ACC112 (cell line): ENCODE measurements around the gene MAP3K5.
"Not testable (repeated sequence)": the region's sequence is repeated elsewhere in the genome, so short reads cannot be mapped to it uniquely, and the experiment has no call there.

Experiments
- H2AFZ ChIP-seq: fragments of 200-600 bp; sonication (generic); one replicate; pipeline ENCODE4 v1.6.0; 2017; ENCODE audit warnings: antibody characterized with exemption, low read length; ENCODE audit not compliant: unreplicated experiment
- H3K27ac ChIP-seq: fragments of 200-600 bp; sonication (generic); 2 replicates; pipeline ENCODE4 v1.5.1; 2014; ENCODE audit warnings: low read depth, mild to moderate bottlenecking, antibody characterized with exemption, low read length, moderate library complexity
- H3K27me3 ChIP-seq: fragments of 200-600 bp; sonication (generic); 2 replicates; pipeline ENCODE4 v1.6.1; 2014; ENCODE audit warnings: mild to moderate bottlenecking, antibody characterized with exemption, low read length, moderate library complexity, mixed read lengths; ENCODE audit not compliant: insufficient read depth
- H3K36me3 ChIP-seq: fragments of 200-600 bp; sonication (generic); 2 replicates; pipeline ENCODE4 v1.6.1; 2016; ENCODE audit warnings: mild to moderate bottlenecking, antibody characterized with exemption, low read length, moderate library complexity, mixed read lengths; ENCODE audit not compliant: insufficient read depth
- H3K4me1 ChIP-seq: fragments of 200-600 bp; sonication (generic); one replicate; pipeline ENCODE4 v1.6.1; 2016; ENCODE audit warnings: low read length, mixed read lengths; ENCODE audit not compliant: insufficient read depth, unreplicated experiment, control insufficient read depth
- H3K4me3 ChIP-seq: fragments of 200-600 bp; sonication (generic); 2 replicates; pipeline ENCODE4 v1.5.1; 2014; ENCODE audit warnings: mild to moderate bottlenecking, low read depth, low read length
- H3K79me2 ChIP-seq: fragments of 200-600 bp; sonication (generic); one replicate; pipeline ENCODE4 v1.6.0; 2016; ENCODE audit warnings: low read length; ENCODE audit not compliant: control insufficient read depth, unreplicated experiment, insufficient read depth

MAP3K5 gene

GRCh38 chr6:136792410-136793262 lies at the start of gene MAP3K5:
Gene MAP3K5 (minus strand): TSS chr6:136792477. CDS start chr6:136792157, 320 bp downstream.
- Histone ChIP-seq H3K27me3 (no peaks in the 10 kb centered on the region), H3K27ac (peak within 1 kb of the TSS; percentile 90), H3K36me3 (no peaks in the 10 kb centered on the region), H3K4me1 (peaks cover 23% of the 10 kb centered on the region), H3K4me3 (peak within 1 kb of the TSS; percentile 100), H3K79me2 (peaks cover 35% of the 10 kb centered on the region), H2AFZ (peak within 1 kb of the TSS; percentile 94)

GRCh38 chr6:136840276-136841001 lies 48.2 kb upstream of the MAP3K5 start:
- H2AFZ ChIP-seq: no peak overlapping the region
- H3K4me1 ChIP-seq: no peaks in the 10 kb centered on the region
- no peaks in the 10 kb centered on the region for H3K79me2 ChIP-seq
- H3K36me3 ChIP-seq: no peaks in the 10 kb centered on the region
- no peaks in the 10 kb centered on the region for H3K27me3 ChIP-seq
- no peak overlapping the region for H3K27ac ChIP-seq
- no peak overlapping the region for H3K4me3 ChIP-seq

- H3K36me3 ChIP-seq: peaks cover 35% of the 10 kb centered on the region
- no peak overlapping the region for H3K4me3 ChIP-seq
- H3K79me2 ChIP-seq: no peaks in the 10 kb centered on the region
- H2AFZ ChIP-seq: no peak overlapping the region
- H3K27ac ChIP-seq: no peak overlapping the region
- no peaks in the 10 kb centered on the region for H3K27me3 ChIP-seq
- H3K4me1 ChIP-seq: no peaks in the 10 kb centered on the region
These were observed 39.7 kb upstream of the MAP3K5 start for GRCh38 chr6:136831873-136832562.

GRCh38 chr6:136826216-136826615 lies 33.9 kb upstream of the MAP3K5 start:
- H3K36me3 ChIP-seq: peaks cover 23% of the 10 kb centered on the region

GRCh38 chr6:136823128-136823660 lies 30.9 kb upstream of the MAP3K5 start:
- Histone ChIP-seq H3K27me3 (no peaks in the 10 kb centered on the region), H3K4me1 (peaks cover 4% of the 10 kb centered on the region), H3K27ac (peak overlapping the region; percentile 68; the same call in 1 of the 2 replicates), H2AFZ (peak overlapping the region; percentile 39), H3K36me3 (no peaks in the 10 kb centered on the region), H3K4me3 (peak overlapping the region; percentile 80), H3K79me2 (no peaks in the 10 kb centered on the region)

More at GRCh38 chr6:136826216-136826615, 33.9 kb upstream of the MAP3K5 start:
- no peaks in the 10 kb centered on the region for H3K79me2 ChIP-seq
- H3K27me3 ChIP-seq: no peaks in the 10 kb centered on the region
- H2AFZ ChIP-seq: no peak overlapping the region
- no peak overlapping the region for H3K27ac ChIP-seq
- H3K4me1 ChIP-seq: peaks cover 4% of the 10 kb centered on the region
- H3K4me3 ChIP-seq: no peak overlapping the region

- Histone ChIP-seq H3K4me3 (peak within 1 kb of the TSS; percentile 80), H3K36me3 (no peaks in the 10 kb centered on the region), H3K27ac (peak within 1 kb of the TSS; percentile 68), H3K27me3 (no peaks in the 10 kb centered on the region), H3K4me1 (peaks cover 4% of the 10 kb centered on the region), H2AFZ (peak within 1 kb of the TSS; percentile 73), H3K79me2 (no peaks in the 10 kb centered on the region)
These were observed 30.3 kb upstream of the MAP3K5 start, which contains the start of gene PEX7 for GRCh38 chr6:136822376-136823127. Gene PEX7 (plus strand): TSS chr6:136822592. CDS start chr6:136822666, 74 bp downstream.

GRCh38 chr6:136822046-136822375 lies 29.7 kb upstream of the MAP3K5 start:
- H3K4me3 ChIP-seq: peak overlapping the region; percentile 80
- H3K27me3 ChIP-seq: no peaks in the 10 kb centered on the region
- peak overlapping the region; percentile 68; the same call in 1 of the 2 replicates for H3K27ac ChIP-seq
- peak overlapping the region; percentile 73 for H2AFZ ChIP-seq
- peaks cover 4% of the 10 kb centered on the region for H3K4me1 ChIP-seq
- no peaks in the 10 kb centered on the region for H3K79me2 ChIP-seq
- H3K36me3 ChIP-seq: no peaks in the 10 kb centered on the region

GRCh38 chr6:136820561-136820960 lies 28.3 kb upstream of the MAP3K5 start:
- H2AFZ ChIP-seq: no peak overlapping the region
- no peaks in the 10 kb centered on the region for H3K79me2 ChIP-seq
- no peak overlapping the region for H3K27ac ChIP-seq
- H3K4me1 ChIP-seq: peaks cover 4% of the 10 kb centered on the region
- no peaks in the 10 kb centered on the region for H3K36me3 ChIP-seq
- no peak overlapping the region for H3K4me3 ChIP-seq
- no peaks in the 10 kb centered on the region for H3K27me3 ChIP-seq

- no peaks in the 10 kb centered on the region for H3K79me2 ChIP-seq
- no peaks in the 10 kb centered on the region for H3K4me1 ChIP-seq
- H3K4me3 ChIP-seq: no peak overlapping the region
- H3K36me3 ChIP-seq: no peaks in the 10 kb centered on the region
- H3K27ac ChIP-seq: no peak overlapping the region
- no peaks in the 10 kb centered on the region for H3K27me3 ChIP-seq
- no peak overlapping the region for H2AFZ ChIP-seq
These were observed 24.4 kb upstream of the MAP3K5 start for GRCh38 chr6:136816656-136817055.

- not testable (repeated sequence) for H3K79me2 ChIP-seq, H3K36me3 ChIP-seq, H3K27me3 ChIP-seq, H2AFZ ChIP-seq, H3K4me1 ChIP-seq, H3K27ac ChIP-seq, H3K4me3 ChIP-seq
These were observed 23.3 kb upstream of the MAP3K5 start for GRCh38 chr6:136815608-136816007.
